Astrocyte of the cerebellum (primary cell): ENCODE results near the gene UMODL1.

Experiments
- DNase-seq: peaks from one replicate; pipeline ENCODE4 v3.0.0-alpha.2; 2011; ENCODE audit warnings: low read depth
- H3K4me3 ChIP-seq: 2 replicates; pipeline ENCODE4 v1.5.1; 2011; ENCODE audit warnings: mild to moderate bottlenecking, low read depth, low read length, moderate library complexity
- CTCF ChIP-seq: IDR thresholded peaks from 2 replicates; pipeline ENCODE4 v1.5.1; 2012; ENCODE audit warnings: low read length, low read depth, moderate library complexity, mild to moderate bottlenecking; ENCODE audit errors: missing control alignments
- in situ Hi-C: cut with HindIII; loops from 2 replicates; pipeline ENCODE4 v1.10.0; 2017; ENCODE audit warnings: low sequenced_read_pairs

UMODL1 gene

GRCh38 chr21:42124826-42125570 is 53.9 kb downstream of the UMODL1 start:
- TF ChIP-seq CTCF = no peak
- in situ Hi-C loops = no loop called here
- no peak overlapping the region for H3K4me3 ChIP-seq
- DNase-seq = no peak

- no peak overlapping the region for H3K4me3 ChIP-seq
- DNase-seq = no peak
- peak; percentile 31 for TF ChIP-seq CTCF
- in situ Hi-C loops = no loop called here
Observed at GRCh38 chr21:42125571-42126544, 54.7 kb downstream of the UMODL1 start.

GRCh38 chr21:42127164-42128150 is 56.3 kb downstream of the UMODL1 start:
- no peak overlapping the region for H3K4me3 ChIP-seq
- in situ Hi-C loops = no loop called here
- TF ChIP-seq CTCF = no peak
- no peak for DNase-seq

DNA sequence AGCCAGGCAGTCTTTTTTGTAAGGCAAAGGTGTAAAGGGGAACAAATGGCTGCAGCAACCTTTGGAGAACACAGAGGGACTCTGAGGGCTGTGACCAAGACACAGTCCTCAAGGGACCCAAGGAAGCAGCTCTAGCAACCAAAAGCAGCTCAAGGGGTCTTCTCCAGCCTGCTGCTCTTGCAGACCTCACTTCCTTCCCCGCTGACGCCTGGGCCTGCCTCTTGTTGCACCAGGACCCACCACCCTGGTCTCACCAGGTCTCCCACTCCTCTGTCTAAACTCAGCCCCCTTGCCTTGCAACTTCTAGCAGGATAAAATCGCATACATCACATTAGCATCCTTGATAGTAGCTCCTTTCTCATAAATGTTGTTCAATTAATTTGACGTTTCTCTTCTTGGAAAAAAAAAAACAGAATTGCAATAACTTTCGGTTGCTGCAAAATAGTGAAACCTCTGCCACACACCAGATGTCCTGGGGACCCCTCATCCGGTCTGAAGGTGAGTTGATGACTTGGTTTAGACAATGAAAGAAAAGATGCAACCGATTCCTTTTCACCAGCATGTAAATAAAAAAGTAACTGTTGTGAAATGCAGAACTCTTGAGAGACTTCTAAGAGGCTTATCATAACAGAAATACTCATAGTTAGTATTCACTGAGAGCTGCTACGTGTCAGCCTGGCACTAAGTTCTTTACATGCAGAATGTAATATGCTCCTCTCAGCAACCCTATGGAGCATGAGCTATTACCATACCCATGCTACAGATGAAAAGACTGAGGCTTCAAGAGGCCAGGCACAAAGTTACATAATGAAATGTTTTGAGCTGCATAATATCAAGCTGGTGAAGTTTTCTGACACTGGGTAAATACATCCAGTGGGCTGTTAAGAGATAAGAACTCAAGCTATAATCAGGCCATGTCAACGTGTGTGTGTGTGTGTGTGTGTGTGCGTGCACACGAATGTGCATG is 58.5 kb downstream of the UMODL1 start:
- no peak for DNase-seq
- no peak for TF ChIP-seq CTCF
- in situ Hi-C loops = no loop called here
- H3K4me3 ChIP-seq = no peak overlapping the region

- in situ Hi-C loops = no loop called here
- no peak overlapping the region for H3K4me3 ChIP-seq
- no peak for TF ChIP-seq CTCF
- no peak for DNase-seq
Observed at GRCh38 chr21:42130441-42130840, 59.3 kb downstream of the UMODL1 start.
